GM12878 (cell line): ENCODE measurements around the gene KCNC2. TPM values are rescaled to one million over a fixed set of nuclear protein-coding genes. Genes with fewer than 3 reads are reported as not detected.

ENCODE experiments used
- ASH2L ChIP-seq: fragments of 300-600, 200-600 bp; sonication (generic); IDR thresholded peaks from 2 replicates; pipeline ENCODE4 v1.6.1; 2017; ENCODE audit warnings: low read depth, mild to moderate bottlenecking, borderline replicate concordance
- CHD1 ChIP-seq: IDR thresholded peaks from 2 replicates; pipeline ENCODE4 v1.6.1; 2012; ENCODE audit warnings: low read depth, low read length, improper control_type of control experiment
- ETV6 ChIP-seq, 2 experiments: fragments of 450-650 bp in 1 of 2; IDR thresholded peaks in 1 of 2; conservative IDR thresholded peaks in 1 of 2; 2 replicates each; pipeline ENCODE4 v1.6.1; 2014; ENCODE audit warnings: antibody characterized with exemption in 1 of 2, borderline replicate concordance in 1 of 2, low read depth in 1 of 2, mild to moderate bottlenecking in 1 of 2, moderate library complexity in 1 of 2
- FOXM1 ChIP-seq: IDR thresholded peaks from 2 replicates; pipeline ENCODE4 v1.6.1; 2012; ENCODE audit warnings: low read depth, mild to moderate bottlenecking, inconsistent platforms, low read length, moderate library complexity
- JUNB ChIP-seq: IDR thresholded peaks from 2 replicates; pipeline ENCODE4 v1.6.1; 2016; ENCODE audit warnings: antibody characterized with exemption, mild to moderate bottlenecking
- MYB ChIP-seq: fragments of 150-350 bp; IDR thresholded peaks from 2 replicates; pipeline ENCODE4 v1.6.1; 2014; ENCODE audit warnings: mild to moderate bottlenecking, low read depth, low read length, borderline replicate concordance
- NFXL1 ChIP-seq: fragments of 450-650 bp; IDR thresholded peaks from 2 replicates; pipeline ENCODE4 v1.6.1; 2017; ENCODE audit warnings: antibody characterized with exemption, mild to moderate bottlenecking, borderline replicate concordance
- PML ChIP-seq: IDR thresholded peaks from 2 replicates; pipeline ENCODE4 v1.6.1; 2012; ENCODE audit warnings: low read length, inconsistent platforms
- POLR2A ChIP-seq: IDR thresholded peaks from 2 replicates; pipeline ENCODE4 v1.6.1; 2011; ENCODE audit warnings: low read depth, mild to moderate bottlenecking, low read length
- RAD51 ChIP-seq: fragments of 450-650 bp; IDR thresholded peaks from 2 replicates; pipeline ENCODE4 v1.6.1; 2016; ENCODE audit warnings: moderate library complexity, mild to moderate bottlenecking, inconsistent platforms
- SMARCA5 ChIP-seq: fragments of 450-650 bp; IDR thresholded peaks from 2 replicates; pipeline ENCODE4 v1.6.1; 2017; ENCODE audit warnings: mild to moderate bottlenecking
- SPI1 ChIP-seq: IDR thresholded peaks from 2 replicates; pipeline ENCODE4 v1.6.1; 2011; ENCODE audit warnings: low read depth, mild to moderate bottlenecking, low read length, moderate library complexity, borderline replicate concordance; ENCODE audit not compliant: insufficient read depth
- TCF12 ChIP-seq: IDR thresholded peaks from 2 replicates; pipeline ENCODE4 v1.6.1; 2011; ENCODE audit warnings: low read depth, mild to moderate bottlenecking, low read length
- ZZZ3 ChIP-seq: IDR thresholded peaks from 2 replicates; pipeline ENCODE4 v1.6.1; 2011; ENCODE audit warnings: low read depth; ENCODE audit not compliant: control insufficient read depth, insufficient read length
- polyA plus RNA-seq, 11 experiments: library from polyadenylated mRNA; depleted of rRNA in 4 of 11; unstranded in 6 of 11; stranded (reverse) in 5 of 11; fragments of >200 nt; fragmentation: Nextera tagmentation in 4 of 11; fragmentation: Illumina TruSeq in 1 of 11; extraction: Ambion mirVana in 4 of 11; extraction: Trizol in 1 of 11; gene quantifications; 1 replicate in 1 of 11; 2 replicates in 10 of 11; pipeline versions ENCODE4 v1.2.1 to v1.2.3, GENCODE V29; 2011 to 2016; ENCODE audit warnings: inconsistent platforms in 2 of 11, missing spikeins in 2 of 11, low read depth in 1 of 11
- total RNA-seq, 4 experiments: library from RNA; depleted of rRNA in 3 of 4; stranded (reverse); fragments of >200 nt in 3 of 4; fragmentation: Illumina TruSeq in 1 of 4; extraction: Trizol in 1 of 4; gene quantifications; 2 replicates each; pipeline versions ENCODE4 v1.2.1 to v1.2.3, GENCODE V29; 2013 to 2021
- TF ChIP-seq, protein P1 (sequence below): fragments of 450-650 bp; formaldehyde crosslinking; IDR thresholded peaks from 2 replicates; pipeline ENCODE4 v1.5.0; 2022; ENCODE audit warnings: mild to moderate bottlenecking, missing genetic modification characterization
- TF ChIP-seq, protein P2 (sequence below): fragments of 450-650 bp; IDR thresholded peaks from 2 replicates; pipeline ENCODE4 v1.6.1; 2017; ENCODE audit warnings: borderline replicate concordance
- TF ChIP-seq, protein P3 (sequence below): IDR thresholded peaks from 2 replicates; pipeline ENCODE4 v1.6.1; 2011; ENCODE audit warnings: low read depth, low read length, improper control_type of control experiment, borderline replicate concordance
- TF ChIP-seq, protein P4 (sequence below): fragments of 450-650 bp; IDR thresholded peaks from 2 replicates; pipeline ENCODE4 v1.6.1; 2018; ENCODE audit warnings: mild to moderate bottlenecking, low read depth, moderate library complexity; ENCODE audit not compliant: partially characterized antibody
- TF ChIP-seq, protein P5 (sequence below): fragments of 450-650 bp; IDR thresholded peaks from 2 replicates; pipeline ENCODE4 v1.6.1; 2017; ENCODE audit warnings: mild to moderate bottlenecking, moderate library complexity

The KCNC2 gene
- total and polyA plus RNA-seq, 10 of the 15 experiments (the other 5 are each of a cell fraction or from before 2014, with no cell fraction given), result 0.03 to 2.3 (median 0.08) TPM; not detected in 7

DNA sequence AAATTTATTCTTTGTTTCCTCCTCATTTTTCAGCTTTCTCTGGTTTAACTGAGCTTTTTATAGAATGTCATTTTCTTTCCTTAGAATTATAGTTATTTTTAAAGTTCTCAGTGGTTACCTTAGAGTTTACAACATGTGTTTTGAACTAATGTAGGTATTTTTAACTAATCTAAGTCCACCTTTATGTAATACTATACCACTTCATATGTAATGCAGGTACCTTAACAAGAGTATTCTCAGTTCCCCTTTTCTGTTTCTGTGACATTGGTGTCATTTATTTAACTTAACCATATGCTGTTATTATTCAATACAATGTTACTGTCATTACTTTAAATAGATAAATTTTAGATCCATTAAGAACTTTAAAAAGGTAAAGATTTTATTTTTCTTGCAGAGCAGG, 30.3 kb upstream of the KCNC2 start (continued):
- TF ChIP-seq, protein P1, sequence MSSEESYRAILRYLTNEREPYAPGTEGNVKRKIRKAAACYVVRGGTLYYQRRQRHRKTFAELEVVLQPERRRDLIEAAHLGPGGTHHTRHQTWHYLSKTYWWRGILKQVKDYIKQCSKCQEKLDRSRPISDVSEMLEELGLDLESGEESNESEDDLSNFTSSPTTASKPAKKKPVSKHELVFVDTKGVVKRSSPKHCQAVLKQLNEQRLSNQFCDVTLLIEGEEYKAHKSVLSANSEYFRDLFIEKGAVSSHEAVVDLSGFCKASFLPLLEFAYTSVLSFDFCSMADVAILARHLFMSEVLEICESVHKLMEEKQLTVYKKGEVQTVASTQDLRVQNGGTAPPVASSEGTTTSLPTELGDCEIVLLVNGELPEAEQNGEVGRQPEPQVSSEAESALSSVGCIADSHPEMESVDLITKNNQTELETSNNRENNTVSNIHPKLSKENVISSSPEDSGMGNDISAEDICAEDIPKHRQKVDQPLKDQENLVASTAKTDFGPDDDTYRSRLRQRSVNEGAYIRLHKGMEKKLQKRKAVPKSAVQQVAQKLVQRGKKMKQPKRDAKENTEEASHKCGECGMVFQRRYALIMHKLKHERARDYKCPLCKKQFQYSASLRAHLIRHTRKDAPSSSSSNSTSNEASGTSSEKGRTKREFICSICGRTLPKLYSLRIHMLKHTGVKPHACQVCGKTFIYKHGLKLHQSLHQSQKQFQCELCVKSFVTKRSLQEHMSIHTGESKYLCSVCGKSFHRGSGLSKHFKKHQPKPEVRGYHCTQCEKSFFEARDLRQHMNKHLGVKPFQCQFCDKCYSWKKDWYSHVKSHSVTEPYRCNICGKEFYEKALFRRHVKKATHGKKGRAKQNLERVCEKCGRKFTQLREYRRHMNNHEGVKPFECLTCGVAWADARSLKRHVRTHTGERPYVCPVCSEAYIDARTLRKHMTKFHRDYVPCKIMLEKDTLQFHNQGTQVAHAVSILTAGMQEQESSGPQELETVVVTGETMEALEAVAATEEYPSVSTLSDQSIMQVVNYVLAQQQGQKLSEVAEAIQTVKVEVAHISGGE (CRISPR knock-in tag), result no peak
- TF ChIP-seq TCF12 (no peak), PML (no peak), SMARCA5 (no peak), ASH2L (no peak), JUNB (no peak), ZZZ3 (no peak), ETV6 (conservative IDR thresholded peaks at IDR 0.05 in 1 of 2, IDR thresholded peaks at IDR 0.05 in 1 of 2; ENCODE audit: borderline replicate concordance in 1 of 2, low read depth in 1 of 2) (no peak), FOXM1 (no peak), RAD51 (no peak), NFXL1 (no peak), CHD1 (no peak), MYB (no peak), SPI1 (peak; percentile 77; the same call in 1 of the 2 replicates), POLR2A (no peak)
- TF ChIP-seq, protein P2, sequence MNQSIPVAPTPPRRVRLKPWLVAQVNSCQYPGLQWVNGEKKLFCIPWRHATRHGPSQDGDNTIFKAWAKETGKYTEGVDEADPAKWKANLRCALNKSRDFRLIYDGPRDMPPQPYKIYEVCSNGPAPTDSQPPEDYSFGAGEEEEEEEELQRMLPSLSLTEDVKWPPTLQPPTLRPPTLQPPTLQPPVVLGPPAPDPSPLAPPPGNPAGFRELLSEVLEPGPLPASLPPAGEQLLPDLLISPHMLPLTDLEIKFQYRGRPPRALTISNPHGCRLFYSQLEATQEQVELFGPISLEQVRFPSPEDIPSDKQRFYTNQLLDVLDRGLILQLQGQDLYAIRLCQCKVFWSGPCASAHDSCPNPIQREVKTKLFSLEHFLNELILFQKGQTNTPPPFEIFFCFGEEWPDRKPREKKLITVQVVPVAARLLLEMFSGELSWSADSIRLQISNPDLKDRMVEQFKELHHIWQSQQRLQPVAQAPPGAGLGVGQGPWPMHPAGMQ, result no peak
- TF ChIP-seq, protein P3, sequence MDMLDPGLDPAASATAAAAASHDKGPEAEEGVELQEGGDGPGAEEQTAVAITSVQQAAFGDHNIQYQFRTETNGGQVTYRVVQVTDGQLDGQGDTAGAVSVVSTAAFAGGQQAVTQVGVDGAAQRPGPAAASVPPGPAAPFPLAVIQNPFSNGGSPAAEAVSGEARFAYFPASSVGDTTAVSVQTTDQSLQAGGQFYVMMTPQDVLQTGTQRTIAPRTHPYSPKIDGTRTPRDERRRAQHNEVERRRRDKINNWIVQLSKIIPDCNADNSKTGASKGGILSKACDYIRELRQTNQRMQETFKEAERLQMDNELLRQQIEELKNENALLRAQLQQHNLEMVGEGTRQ, result no peak
- TF ChIP-seq, protein P4, sequence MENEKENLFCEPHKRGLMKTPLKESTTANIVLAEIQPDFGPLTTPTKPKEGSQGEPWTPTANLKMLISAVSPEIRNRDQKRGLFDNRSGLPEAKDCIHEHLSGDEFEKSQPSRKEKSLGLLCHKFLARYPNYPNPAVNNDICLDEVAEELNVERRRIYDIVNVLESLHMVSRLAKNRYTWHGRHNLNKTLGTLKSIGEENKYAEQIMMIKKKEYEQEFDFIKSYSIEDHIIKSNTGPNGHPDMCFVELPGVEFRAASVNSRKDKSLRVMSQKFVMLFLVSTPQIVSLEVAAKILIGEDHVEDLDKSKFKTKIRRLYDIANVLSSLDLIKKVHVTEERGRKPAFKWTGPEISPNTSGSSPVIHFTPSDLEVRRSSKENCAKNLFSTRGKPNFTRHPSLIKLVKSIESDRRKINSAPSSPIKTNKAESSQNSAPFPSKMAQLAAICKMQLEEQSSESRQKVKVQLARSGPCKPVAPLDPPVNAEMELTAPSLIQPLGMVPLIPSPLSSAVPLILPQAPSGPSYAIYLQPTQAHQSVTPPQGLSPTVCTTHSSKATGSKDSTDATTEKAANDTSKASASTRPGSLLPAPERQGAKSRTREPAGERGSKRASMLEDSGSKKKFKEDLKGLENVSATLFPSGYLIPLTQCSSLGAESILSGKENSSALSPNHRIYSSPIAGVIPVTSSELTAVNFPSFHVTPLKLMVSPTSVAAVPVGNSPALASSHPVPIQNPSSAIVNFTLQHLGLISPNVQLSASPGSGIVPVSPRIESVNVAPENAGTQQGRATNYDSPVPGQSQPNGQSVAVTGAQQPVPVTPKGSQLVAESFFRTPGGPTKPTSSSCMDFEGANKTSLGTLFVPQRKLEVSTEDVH, result no peak
- TF ChIP-seq, protein P5, sequence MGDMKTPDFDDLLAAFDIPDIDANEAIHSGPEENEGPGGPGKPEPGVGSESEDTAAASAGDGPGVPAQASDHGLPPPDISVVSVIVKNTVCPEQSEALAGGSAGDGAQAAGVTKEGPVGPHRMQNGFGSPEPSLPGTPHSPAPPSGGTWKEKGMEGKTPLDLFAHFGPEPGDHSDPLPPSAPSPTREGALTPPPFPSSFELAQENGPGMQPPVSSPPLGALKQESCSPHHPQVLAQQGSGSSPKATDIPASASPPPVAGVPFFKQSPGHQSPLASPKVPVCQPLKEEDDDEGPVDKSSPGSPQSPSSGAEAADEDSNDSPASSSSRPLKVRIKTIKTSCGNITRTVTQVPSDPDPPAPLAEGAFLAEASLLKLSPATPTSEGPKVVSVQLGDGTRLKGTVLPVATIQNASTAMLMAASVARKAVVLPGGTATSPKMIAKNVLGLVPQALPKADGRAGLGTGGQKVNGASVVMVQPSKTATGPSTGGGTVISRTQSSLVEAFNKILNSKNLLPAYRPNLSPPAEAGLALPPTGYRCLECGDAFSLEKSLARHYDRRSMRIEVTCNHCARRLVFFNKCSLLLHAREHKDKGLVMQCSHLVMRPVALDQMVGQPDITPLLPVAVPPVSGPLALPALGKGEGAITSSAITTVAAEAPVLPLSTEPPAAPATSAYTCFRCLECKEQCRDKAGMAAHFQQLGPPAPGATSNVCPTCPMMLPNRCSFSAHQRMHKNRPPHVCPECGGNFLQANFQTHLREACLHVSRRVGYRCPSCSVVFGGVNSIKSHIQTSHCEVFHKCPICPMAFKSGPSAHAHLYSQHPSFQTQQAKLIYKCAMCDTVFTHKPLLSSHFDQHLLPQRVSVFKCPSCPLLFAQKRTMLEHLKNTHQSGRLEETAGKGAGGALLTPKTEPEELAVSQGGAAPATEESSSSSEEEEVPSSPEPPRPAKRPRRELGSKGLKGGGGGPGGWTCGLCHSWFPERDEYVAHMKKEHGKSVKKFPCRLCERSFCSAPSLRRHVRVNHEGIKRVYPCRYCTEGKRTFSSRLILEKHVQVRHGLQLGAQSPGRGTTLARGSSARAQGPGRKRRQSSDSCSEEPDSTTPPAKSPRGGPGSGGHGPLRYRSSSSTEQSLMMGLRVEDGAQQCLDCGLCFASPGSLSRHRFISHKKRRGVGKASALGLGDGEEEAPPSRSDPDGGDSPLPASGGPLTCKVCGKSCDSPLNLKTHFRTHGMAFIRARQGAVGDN, result no peak
